ENCODE data around the gene FTCD. TPM values are rescaled to one million over a fixed set of nuclear protein-coding genes. Genes with fewer than 3 reads are reported as not detected.

The FTCD gene
- total RNA-seq, 1 donor from 2014 or later = not detected

- no peak for DNase-seq (ENCODE audit: low read depth)
- no peak for TF ChIP-seq CTCF (conservative IDR thresholded peaks at IDR 0.05; ENCODE audit: low read depth, low read length)
- H3K4me3 ChIP-seq (ENCODE audit: low read depth, low read length) = no peak overlapping the region
Observed at GRCh38 chr21:46089285-46089684, 66.1 kb downstream of the FTCD start.

- DNase-seq (ENCODE audit: low read depth) = no peak
- no peak overlapping the region for H3K4me3 ChIP-seq (ENCODE audit: low read depth, low read length)
- TF ChIP-seq CTCF (conservative IDR thresholded peaks at IDR 0.05; ENCODE audit: low read depth, low read length) = no peak
Observed at GRCh38 chr21:46088189-46088588, 67.2 kb downstream of the FTCD start.

GRCh38 chr21:46087641-46088040 lies 67.7 kb downstream of the FTCD start:
- no peak overlapping the region for H3K4me3 ChIP-seq (ENCODE audit: low read depth, low read length)
- no peak for DNase-seq (ENCODE audit: low read depth)
- TF ChIP-seq CTCF (conservative IDR thresholded peaks at IDR 0.05; ENCODE audit: low read depth, low read length) = no peak

Other genes with a start within 250 kb of the FTCD start
- 76.9 and 135 TPM in 2 replicates for gene COL6A1, start 173.8 kb downstream of the FTCD start, total RNA-seq
- gene COL6A2, start 57.5 kb downstream of the FTCD start, total RNA-seq = 71.5 and 138 TPM in 2 replicates
- 15.6 and 22.0 TPM in 2 replicates for gene SPATC1L, start 28.9 kb upstream of the FTCD start, total RNA-seq
- gene LSS, start 73.2 kb upstream of the FTCD start, total RNA-seq = 32.0 and 106 TPM in 2 replicates
- 65.1 and 84.7 TPM in 2 replicates for gene MCM3AP, start 130.0 kb upstream of the FTCD start, total RNA-seq
- gene YBEY, start 130.8 kb upstream of the FTCD start, total RNA-seq = 7.0 and 10.9 TPM in 2 replicates
- 10.3 and 12.1 TPM in 2 replicates for gene C21orf58, start 168.3 kb upstream of the FTCD start, total RNA-seq
- 15.1 and 18.7 TPM in 2 replicates for gene PCNT, start 168.6 kb upstream of the FTCD start, total RNA-seq